ENCODE data around the gene PAX5.
"Not testable (repeated sequence)": the region's sequence is repeated elsewhere in the genome, so short reads cannot be mapped to it uniquely, and the experiment has no call there.

Gene PAX5

DNA sequence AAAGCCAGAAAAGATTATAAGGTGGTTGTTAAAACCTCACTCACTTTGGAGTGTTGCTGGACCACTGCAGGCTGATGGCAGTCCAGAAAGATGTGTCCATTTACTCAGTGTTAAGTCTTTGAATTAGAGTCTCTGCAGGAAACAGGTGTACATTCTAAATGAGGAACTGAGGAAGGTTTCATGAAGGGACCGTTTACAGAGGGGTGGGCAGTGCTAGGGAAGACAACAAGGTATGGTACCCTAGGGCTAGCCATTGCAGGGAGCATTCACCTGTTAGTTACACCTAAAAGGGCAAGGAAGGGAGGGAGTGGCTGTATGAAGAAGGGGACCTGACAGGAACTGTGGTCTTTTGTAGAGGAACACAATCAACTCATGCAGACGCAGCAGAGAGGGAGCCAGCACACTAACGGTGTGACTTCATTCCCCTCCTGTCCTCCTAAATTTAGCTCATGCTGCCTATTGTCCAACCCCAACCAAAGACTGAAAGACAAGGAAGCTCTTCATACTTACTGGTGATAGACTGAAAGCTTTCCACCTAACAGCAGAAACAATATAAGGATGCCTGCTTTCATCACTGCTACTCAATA lies 32.2 kb upstream of the PAX5 start:
- no peak for DNase-seq (ENCODE audit: extremely low spot score)
- CTCF ChIA-PET = no interaction called here
- TF ChIP-seq CTBP1 (IDR thresholded peaks at IDR 0.05; ENCODE audit: borderline replicate concordance) (no peak), HDGF (IDR thresholded peaks at IDR 0.05; ENCODE audit: borderline replicate concordance) (no peak), ELF4 (IDR thresholded peaks at IDR 0.05) (no peak), ARNT (IDR thresholded peaks at IDR 0.05) (no peak), NFRKB (IDR thresholded peaks at IDR 0.05) (no peak), L3MBTL2 (conservative IDR thresholded peaks at IDR 0.05) (no peak), FOXM1 (IDR thresholded peaks at IDR 0.05; ENCODE audit: borderline replicate concordance) (no peak), BHLHE40 (IDR thresholded peaks at IDR 0.05; ENCODE audit: borderline replicate concordance) (no peak), TARDBP (IDR thresholded peaks at IDR 0.05) (no peak)
- TF ChIP-seq, protein P1, sequence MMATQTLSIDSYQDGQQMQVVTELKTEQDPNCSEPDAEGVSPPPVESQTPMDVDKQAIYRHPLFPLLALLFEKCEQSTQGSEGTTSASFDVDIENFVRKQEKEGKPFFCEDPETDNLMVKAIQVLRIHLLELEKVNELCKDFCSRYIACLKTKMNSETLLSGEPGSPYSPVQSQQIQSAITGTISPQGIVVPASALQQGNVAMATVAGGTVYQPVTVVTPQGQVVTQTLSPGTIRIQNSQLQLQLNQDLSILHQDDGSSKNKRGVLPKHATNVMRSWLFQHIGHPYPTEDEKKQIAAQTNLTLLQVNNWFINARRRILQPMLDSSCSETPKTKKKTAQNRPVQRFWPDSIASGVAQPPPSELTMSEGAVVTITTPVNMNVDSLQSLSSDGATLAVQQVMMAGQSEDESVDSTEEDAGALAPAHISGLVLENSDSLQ (IDR thresholded peaks at IDR 0.05) = no peak
- POLR2A ChIA-PET = no interaction called here

DNA sequence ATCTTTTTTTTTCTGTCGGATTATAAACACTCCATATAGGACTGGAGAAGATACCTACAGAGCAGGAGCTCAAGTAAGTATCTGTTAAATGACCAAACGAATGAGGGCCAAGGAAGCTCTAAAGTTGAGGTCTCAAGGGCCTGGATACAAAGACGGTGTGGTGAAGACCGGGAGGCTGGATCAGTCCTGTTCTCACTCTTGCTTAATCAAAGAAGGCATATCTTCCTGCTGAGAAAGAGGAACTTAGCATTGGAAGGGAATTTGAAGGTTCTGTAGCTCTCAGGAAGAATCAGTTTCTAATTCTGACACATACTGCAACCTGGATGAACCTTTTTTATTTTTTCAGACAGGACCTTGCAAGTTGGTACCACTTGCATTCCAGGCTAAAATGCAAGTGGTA lies 28.3 kb upstream of the PAX5 start:
- no peak for DNase-seq (ENCODE audit: extremely low spot score)
- CTCF ChIA-PET = no interaction called here

DNA sequence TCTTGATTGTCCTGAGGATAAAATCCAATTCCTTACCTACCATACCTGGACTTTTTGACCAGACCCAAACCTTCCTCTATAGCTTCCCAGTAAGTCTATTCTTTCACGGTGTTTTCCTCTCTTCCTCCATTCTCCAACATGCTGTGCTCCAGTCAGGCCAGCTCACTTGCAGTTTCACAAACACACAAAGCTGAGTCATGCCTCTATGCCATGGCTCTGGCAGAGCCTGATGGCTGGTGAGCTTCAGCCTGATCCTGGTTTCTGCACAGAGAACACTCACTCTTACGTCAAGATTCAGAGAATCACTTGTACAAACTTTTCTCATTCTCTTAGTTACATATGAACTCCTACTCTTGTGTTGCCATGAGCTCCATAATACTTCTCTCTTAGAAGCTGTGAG lies 27.7 kb upstream of the PAX5 start:
- POLR2A ChIA-PET = no interaction called here
- TF ChIP-seq SUZ12 (IDR thresholded peaks at IDR 0.05) (no peak), TARDBP (IDR thresholded peaks at IDR 0.05) (no peak), CTBP1 (IDR thresholded peaks at IDR 0.05; ENCODE audit: borderline replicate concordance) (no peak), FOXK2 (IDR thresholded peaks at IDR 0.05) (no peak), SP1 (IDR thresholded peaks at IDR 0.05) (no peak), ARNT (IDR thresholded peaks at IDR 0.05) (no peak), LEF1 (IDR thresholded peaks at IDR 0.05; ENCODE audit: borderline replicate concordance) (no peak), L3MBTL2 (conservative IDR thresholded peaks at IDR 0.05) (no peak), NFRKB (IDR thresholded peaks at IDR 0.05) (no peak), ELF4 (IDR thresholded peaks at IDR 0.05) (no peak), BHLHE40 (IDR thresholded peaks at IDR 0.05; ENCODE audit: borderline replicate concordance) (no peak), FOXA1 (IDR thresholded peaks at IDR 0.05) (no peak), HDGF (IDR thresholded peaks at IDR 0.05; ENCODE audit: borderline replicate concordance) (no peak), FOXM1 (IDR thresholded peaks at IDR 0.05; ENCODE audit: borderline replicate concordance) (no peak), ZNF384 (IDR thresholded peaks at IDR 0.05) (no peak)
- TF ChIP-seq, protein P1 (IDR thresholded peaks at IDR 0.05) = no peak
- DNase-seq (ENCODE audit: extremely low spot score) = no peak
- CTCF ChIA-PET = no interaction called here

More for the DNA sequence above, 28.3 kb upstream of the PAX5 start:
- TF ChIP-seq TARDBP (IDR thresholded peaks at IDR 0.05) (no peak), BHLHE40 (IDR thresholded peaks at IDR 0.05; ENCODE audit: borderline replicate concordance) (no peak), FOXK2 (IDR thresholded peaks at IDR 0.05) (no peak), NFRKB (IDR thresholded peaks at IDR 0.05) (no peak), ZNF384 (IDR thresholded peaks at IDR 0.05) (no peak), ARNT (IDR thresholded peaks at IDR 0.05) (no peak), SUZ12 (IDR thresholded peaks at IDR 0.05) (no peak), ELF4 (IDR thresholded peaks at IDR 0.05) (no peak), LEF1 (IDR thresholded peaks at IDR 0.05; ENCODE audit: borderline replicate concordance) (no peak), CTBP1 (IDR thresholded peaks at IDR 0.05; ENCODE audit: borderline replicate concordance) (no peak), FOXA1 (IDR thresholded peaks at IDR 0.05) (no peak), SP1 (IDR thresholded peaks at IDR 0.05) (no peak), FOXM1 (IDR thresholded peaks at IDR 0.05; ENCODE audit: borderline replicate concordance) (no peak), L3MBTL2 (conservative IDR thresholded peaks at IDR 0.05) (no peak), HDGF (IDR thresholded peaks at IDR 0.05; ENCODE audit: borderline replicate concordance) (no peak)
- TF ChIP-seq, protein P1 (IDR thresholded peaks at IDR 0.05) = no peak
- POLR2A ChIA-PET = no interaction called here

DNA sequence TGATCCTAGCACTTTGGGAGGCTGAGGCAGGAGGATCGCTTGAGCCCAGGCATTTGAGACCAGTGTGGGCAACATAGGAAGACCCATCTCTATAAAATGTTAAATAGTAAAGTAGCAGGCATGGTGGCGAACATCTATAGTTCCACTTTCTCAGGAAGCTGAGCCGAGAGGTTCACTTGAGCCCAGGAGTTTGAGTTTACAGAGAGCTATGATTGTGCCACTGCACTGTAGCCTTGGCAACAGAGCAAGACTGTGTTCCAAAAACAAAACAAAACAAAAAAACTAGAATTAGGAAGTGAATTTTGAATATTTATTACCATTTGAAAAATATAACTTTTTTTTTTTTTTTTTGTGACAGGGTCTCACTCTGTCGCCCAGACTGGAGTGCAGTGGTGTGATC lies 26.8 kb upstream of the PAX5 start:
- no peak for DNase-seq (ENCODE audit: extremely low spot score)
- TF ChIP-seq, protein P1 (IDR thresholded peaks at IDR 0.05) = no peak
- no peak for TF ChIP-seq BHLHE40 (IDR thresholded peaks at IDR 0.05; ENCODE audit: borderline replicate concordance)
- POLR2A ChIA-PET = no interaction called here
- CTCF ChIA-PET = no interaction called here

DNA sequence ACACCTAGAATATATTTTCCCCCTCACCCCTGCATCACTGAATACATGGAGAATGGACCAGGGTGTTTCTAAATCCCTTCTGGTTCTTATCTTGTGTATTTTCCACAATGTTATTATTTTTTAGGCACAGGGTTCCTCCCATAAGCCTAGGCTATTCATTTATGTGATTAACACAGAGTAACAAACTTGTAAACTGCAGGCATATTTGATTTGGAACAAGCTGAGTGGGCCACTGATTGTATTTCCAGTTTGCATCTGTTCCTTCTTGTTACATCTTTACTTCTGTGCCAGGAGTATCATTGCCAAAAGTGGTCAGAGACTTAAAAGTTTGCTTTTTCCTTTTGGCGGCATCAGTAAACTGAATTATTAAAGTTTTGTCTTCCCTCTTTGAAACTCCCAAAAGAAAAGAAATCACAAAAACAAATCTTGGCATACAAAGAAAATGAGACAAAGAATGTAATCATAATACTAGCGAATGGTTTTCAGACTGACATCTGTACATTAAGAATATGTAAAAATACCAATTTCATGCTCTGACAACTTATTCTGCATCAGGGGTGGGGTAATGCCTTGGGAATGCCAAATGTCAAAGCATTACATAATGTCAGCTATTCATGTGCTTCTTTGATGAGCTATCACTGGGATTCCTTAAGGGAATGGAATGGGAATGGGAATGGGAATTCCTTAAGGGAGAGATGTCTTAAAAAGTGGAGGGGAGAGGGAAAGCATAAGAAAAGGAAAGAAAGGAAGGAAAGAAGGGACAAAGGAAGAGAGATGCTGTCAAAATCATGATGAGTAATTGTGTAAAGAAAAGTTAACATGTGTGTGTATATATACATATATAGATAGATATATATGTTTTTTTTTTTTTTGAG lies 22.2 kb upstream of the PAX5 start:
- TF ChIP-seq TARDBP (IDR thresholded peaks at IDR 0.05) (no peak), HDGF (IDR thresholded peaks at IDR 0.05; ENCODE audit: borderline replicate concordance) (no peak), L3MBTL2 (conservative IDR thresholded peaks at IDR 0.05) (no peak), SP1 (IDR thresholded peaks at IDR 0.05) (no peak), LEF1 (IDR thresholded peaks at IDR 0.05; ENCODE audit: borderline replicate concordance) (no peak)
- TF ChIP-seq, protein P1 (IDR thresholded peaks at IDR 0.05) = no peak
- no peak for DNase-seq (ENCODE audit: extremely low spot score)
- CTCF ChIA-PET = no interaction called here
- POLR2A ChIA-PET = no interaction called here

DNA sequence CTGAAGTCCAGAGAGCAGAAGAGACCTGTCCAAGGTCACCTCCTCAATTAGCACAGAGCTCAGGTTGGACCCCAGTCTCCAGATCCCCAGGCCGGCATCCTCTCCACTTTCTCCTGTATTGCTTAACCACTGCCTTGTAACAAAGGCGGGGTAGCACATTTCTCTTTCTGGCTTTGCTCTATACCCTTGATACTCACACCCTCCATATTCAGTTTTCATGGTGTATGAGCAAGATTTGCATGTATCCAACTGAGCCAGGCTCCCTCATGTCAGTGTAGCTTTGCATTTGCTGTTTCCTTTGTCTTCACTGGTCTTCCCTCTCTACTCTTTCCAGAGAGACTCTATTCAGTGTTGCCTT lies 20.3 kb upstream of the PAX5 start:
- POLR2A ChIA-PET; DNase-seq (ENCODE audit: extremely low spot score): not testable (repeated sequence)
- CTCF ChIA-PET = interaction anchor here (0.6 kb wide), 1 partner anchor 81 kb away, joined by 3 read pairs; no protein-coding TSS in a partner anchor
